Testis (tissue), 3 donors: ENCODE data around the gene ADAMTS18. TPM values are rescaled to one million over a fixed set of nuclear protein-coding genes. Genes with fewer than 3 reads are reported as not detected.

ENCODE experiments used
- DNase-seq: peaks from one replicate; pipeline ENCODE4 v3.0.0-alpha.2; 2019
- H3K27ac ChIP-seq, 2 donors: fragments of 200-600 bp; sonication (generic); one replicate each; pipeline ENCODE4 v1.5.1; 2019
- H3K27me3 ChIP-seq: fragments of 200-600 bp; sonication (generic); one replicate; pipeline ENCODE4 v1.5.1; 2019
- H3K36me3 ChIP-seq: fragments of 200-600 bp; sonication (generic); one replicate; pipeline ENCODE4 v1.5.1; 2017; ENCODE audit warnings: low read depth; ENCODE audit errors: missing control alignments
- H3K4me1 ChIP-seq: fragments of 200-600 bp; sonication (generic); one replicate; pipeline ENCODE4 v1.5.1; 2019
- H3K4me3 ChIP-seq, 2 donors: fragments of 200-600 bp; sonication (generic); one replicate each; pipeline ENCODE4 v1.5.1; 2017 to 2019
- H3K9me3 ChIP-seq: fragments of 200-600 bp; sonication (generic); one replicate; pipeline ENCODE4 v1.5.1; 2017
- POLR2A ChIP-seq: fragments of 450-650 bp; IDR thresholded peaks from one replicate; pipeline ENCODE4 v1.6.1; 2017; ENCODE audit warnings: antibody characterized with exemption, mild to moderate bottlenecking, moderate library complexity
- WGBS, 2 donors: methylation state at CpG; one replicate each; pipeline ENCODE4 v1.1.5; 2018; 5-methylcytosine and 5-hydroxymethylcytosine counted together
- intact Hi-C: fragments of 100-400 bp; cut with DNase I; formaldehyde crosslinking; loops from one replicate; pipeline ENCODE4 v1.15.1; 2023; ENCODE audit warnings: low total_unique reads
- polyA plus RNA-seq: library from polyadenylated mRNA; stranded (reverse); fragments of 350-450 nt; fragmentation: Illumina TruSeq; extraction: RNeasy Lipid Tissue Mini Kit (QIAGEN cat#74804); gene quantifications from one replicate; pipeline ENCODE4 v1.2.3, GENCODE V29; 2014; ENCODE audit warnings: low read depth, low replicate concordance; ENCODE audit not compliant: insufficient read depth
- total RNA-seq, 2 donors: library from RNA; depleted of rRNA; stranded (reverse); fragments of >200 nt; gene quantifications; one replicate each; pipeline ENCODE4 v1.2.3, GENCODE V29; 2016
- TF ChIP-seq, protein P1 (sequence below), 3 experiments: fragments of 450-650 bp in 2 of 3; fragments of 200-600 bp in 1 of 3; sonication (generic) in 1 of 3; IDR thresholded peaks; one replicate each; pipeline ENCODE4 v1.5.1; 2016 to 2019; ENCODE audit warnings: antibody characterized with exemption in 3 of 3, mild to moderate bottlenecking in 2 of 3, moderate library complexity in 1 of 3

ADAMTS18 gene
- total and polyA plus RNA-seq, 3 donors from 2014 or later, result 0.65 to 3.4 (median 1.1) TPM

DNA sequence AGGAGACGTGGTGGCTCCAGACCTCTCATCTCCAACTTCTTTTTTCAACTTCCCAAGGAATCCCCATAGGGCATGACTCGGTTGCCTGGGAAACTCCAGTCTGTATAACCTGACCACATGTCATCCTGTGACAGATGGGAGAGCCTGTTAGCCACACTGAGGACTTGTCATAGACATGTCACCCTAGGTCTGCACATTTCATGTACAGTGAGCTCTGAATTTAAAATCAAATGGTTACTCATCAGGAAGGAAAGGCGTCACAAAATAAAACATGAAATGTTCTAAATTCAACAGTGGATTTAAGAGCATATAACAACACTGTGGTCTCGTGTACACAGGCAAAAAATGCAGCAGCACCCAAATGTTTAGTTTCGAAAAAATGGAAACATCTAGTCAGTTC, 22.2 kb upstream of the ADAMTS18 start:
- WGBS, 2 donors, result 62 to 69% methylated on average over 5 of the region's 5 CpGs
- H3K4me1 ChIP-seq, result no peaks in the 10 kb centered on the region
- H3K9me3 ChIP-seq, result no peaks in the 10 kb centered on the region
- TF ChIP-seq, protein P1, sequence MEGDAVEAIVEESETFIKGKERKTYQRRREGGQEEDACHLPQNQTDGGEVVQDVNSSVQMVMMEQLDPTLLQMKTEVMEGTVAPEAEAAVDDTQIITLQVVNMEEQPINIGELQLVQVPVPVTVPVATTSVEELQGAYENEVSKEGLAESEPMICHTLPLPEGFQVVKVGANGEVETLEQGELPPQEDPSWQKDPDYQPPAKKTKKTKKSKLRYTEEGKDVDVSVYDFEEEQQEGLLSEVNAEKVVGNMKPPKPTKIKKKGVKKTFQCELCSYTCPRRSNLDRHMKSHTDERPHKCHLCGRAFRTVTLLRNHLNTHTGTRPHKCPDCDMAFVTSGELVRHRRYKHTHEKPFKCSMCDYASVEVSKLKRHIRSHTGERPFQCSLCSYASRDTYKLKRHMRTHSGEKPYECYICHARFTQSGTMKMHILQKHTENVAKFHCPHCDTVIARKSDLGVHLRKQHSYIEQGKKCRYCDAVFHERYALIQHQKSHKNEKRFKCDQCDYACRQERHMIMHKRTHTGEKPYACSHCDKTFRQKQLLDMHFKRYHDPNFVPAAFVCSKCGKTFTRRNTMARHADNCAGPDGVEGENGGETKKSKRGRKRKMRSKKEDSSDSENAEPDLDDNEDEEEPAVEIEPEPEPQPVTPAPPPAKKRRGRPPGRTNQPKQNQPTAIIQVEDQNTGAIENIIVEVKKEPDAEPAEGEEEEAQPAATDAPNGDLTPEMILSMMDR (IDR thresholded peaks at IDR 0.05), result no peak
- TF ChIP-seq POLR2A, result no peak
- H3K4me3 ChIP-seq, result no peak overlapping the region
- DNase-seq, result no peak
- no peaks in the 10 kb centered on the region for H3K36me3 ChIP-seq
- H3K27me3 ChIP-seq, result no peaks in the 10 kb centered on the region
- no peak overlapping the region for H3K27ac ChIP-seq
- intact Hi-C loops, result no loop called here

DNA sequence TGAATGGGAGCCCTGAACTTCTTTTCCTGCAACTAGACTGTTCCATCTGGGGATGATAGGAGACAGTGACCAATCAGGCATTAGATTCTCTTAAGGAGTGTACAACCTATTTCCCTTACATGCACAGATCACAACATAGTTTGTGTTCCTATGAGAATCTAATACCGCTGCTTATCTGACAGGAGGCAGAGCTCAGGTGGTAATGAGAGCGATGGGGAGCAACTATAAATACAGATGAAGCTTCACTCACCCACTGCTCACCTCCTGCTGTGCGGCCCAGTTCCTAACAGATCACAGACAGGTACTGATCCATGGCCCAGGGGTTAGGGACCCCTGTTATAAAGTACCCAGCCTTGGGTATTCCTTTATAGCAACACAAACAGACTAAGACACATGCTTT, 17.4 kb upstream of the ADAMTS18 start:
- no peak for DNase-seq
- no peak overlapping the region for H3K4me3 ChIP-seq
- intact Hi-C loops, result no loop called here
- no peaks in the 10 kb centered on the region for H3K27me3 ChIP-seq
- no peaks in the 10 kb centered on the region for H3K9me3 ChIP-seq
- TF ChIP-seq, protein P1 (IDR thresholded peaks at IDR 0.05), result no peak
- no peak for TF ChIP-seq POLR2A
- no peaks in the 10 kb centered on the region for H3K36me3 ChIP-seq
- WGBS, 2 donors, result 95 to 97% methylated on average over 3 of the region's 3 CpGs
- H3K27ac ChIP-seq, result no peak overlapping the region
- H3K4me1 ChIP-seq, result no peaks in the 10 kb centered on the region

DNA sequence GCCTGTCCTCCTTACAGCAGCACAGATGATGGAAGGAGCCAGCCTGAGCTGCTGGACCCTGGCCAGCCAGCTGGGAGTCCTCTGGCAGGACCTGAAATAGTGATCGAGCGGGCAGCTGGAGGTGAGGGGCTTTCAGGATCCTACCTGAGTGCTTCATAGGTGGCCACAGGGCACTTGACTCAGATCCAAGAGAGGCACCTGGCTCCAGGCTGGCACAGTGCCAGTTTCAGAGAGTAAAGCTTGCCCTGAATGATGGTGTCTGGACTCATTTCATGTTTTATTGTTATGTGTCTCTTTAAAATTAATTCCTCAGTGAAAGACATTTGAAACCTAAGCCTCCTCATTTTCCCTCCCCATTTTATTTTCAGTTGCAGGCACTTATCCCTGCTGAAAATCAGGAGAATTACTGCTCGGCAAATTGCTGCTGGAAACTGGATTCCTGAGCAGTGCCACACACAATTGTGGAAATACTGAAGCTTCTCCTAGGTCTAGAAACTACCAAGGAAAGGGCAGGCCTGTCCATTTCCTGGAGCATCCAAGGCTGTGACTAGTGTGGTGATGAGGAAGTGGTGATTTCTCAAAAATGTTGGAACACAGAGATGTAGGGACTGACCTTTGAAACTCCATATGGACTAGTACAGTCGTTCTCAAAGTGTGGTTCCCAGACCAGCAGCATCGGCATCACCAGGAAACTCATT, 16.1 kb upstream of the ADAMTS18 start:
- Histone ChIP-seq H3K36me3 (no peaks in the 10 kb centered on the region), H3K27me3 (no peaks in the 10 kb centered on the region), H3K27ac (no peak overlapping the region), H3K4me3 (no peak overlapping the region), H3K9me3 (no peaks in the 10 kb centered on the region), H3K4me1 (no peaks in the 10 kb centered on the region)
- 45 to 60% methylated on average over 5 of the region's 5 CpGs for WGBS, 2 donors
- no peak for TF ChIP-seq POLR2A
- TF ChIP-seq, protein P1 (IDR thresholded peaks at IDR 0.05), result no peak
- intact Hi-C loops, result no loop called here
- DNase-seq, result no peak

DNA sequence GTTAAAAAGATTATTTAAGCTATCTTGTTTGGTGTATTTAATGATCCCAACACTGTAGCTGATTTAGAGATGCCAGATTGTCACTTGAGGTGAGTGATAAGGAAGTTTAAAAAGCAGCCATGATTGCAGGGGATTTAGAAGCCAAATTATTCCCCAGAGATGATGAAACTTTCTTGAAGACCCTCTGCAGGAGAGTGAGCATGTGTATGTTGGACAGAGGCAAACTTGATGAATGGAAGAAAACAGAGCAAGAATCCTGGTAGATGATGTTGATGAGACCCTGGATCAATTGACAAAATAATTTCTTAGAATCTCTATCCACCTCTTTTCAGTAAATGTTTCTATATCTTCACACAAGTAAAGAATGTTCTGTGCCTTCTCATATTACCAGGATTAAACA, 14.4 kb upstream of the ADAMTS18 start:
- no peaks in the 10 kb centered on the region for H3K27me3 ChIP-seq
- TF ChIP-seq, protein P1 (IDR thresholded peaks at IDR 0.05), result no peak
- no peak for TF ChIP-seq POLR2A
- no peak overlapping the region for H3K27ac ChIP-seq
- no peak overlapping the region for H3K4me3 ChIP-seq
- intact Hi-C loops, result no loop called here
- no peak for DNase-seq
- H3K9me3 ChIP-seq, result no peaks in the 10 kb centered on the region
- H3K36me3 ChIP-seq, result no peaks in the 10 kb centered on the region
- H3K4me1 ChIP-seq, result no peaks in the 10 kb centered on the region

DNA sequence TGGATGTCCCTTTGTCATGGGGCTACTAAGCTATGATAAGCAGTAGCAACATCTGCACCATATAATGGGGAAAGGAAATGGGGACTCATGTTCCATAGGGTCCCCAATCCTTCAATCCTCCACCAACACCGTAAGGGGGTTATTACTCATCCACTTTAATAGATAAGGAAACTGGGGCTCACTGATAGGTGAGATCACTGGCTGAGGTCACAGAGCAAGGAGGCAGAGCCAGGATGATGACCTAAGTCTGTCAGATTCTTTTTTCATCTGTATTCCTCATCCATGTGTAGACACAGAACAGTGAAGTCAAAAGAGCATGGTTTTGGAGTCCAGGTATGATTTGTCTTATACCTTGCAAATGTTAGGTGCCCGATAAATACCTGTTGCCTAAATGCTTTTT, 10.5 kb upstream of the ADAMTS18 start:
- TF ChIP-seq POLR2A, result no peak
- TF ChIP-seq, protein P1 (IDR thresholded peaks at IDR 0.05), result no peak

More for the DNA sequence above, 10.5 kb upstream of the ADAMTS18 start:
- no peak for DNase-seq
- Histone ChIP-seq H3K4me3 (no peak overlapping the region), H3K27ac (no peak overlapping the region), H3K9me3 (no peaks in the 10 kb centered on the region), H3K4me1 (no peaks in the 10 kb centered on the region), H3K27me3 (no peaks in the 10 kb centered on the region), H3K36me3 (no peaks in the 10 kb centered on the region)
- intact Hi-C loops, result no loop called here
- 82 to 86% methylated on average over 2 of the region's 2 CpGs for WGBS, 2 donors
